Parathyroid adenoma (tissue), 2 donors: ENCODE data around the gene ZMIZ1.

Experiments used
- H2AFZ ChIP-seq: fragments of 300-600 bp; sonication (generic); one replicate; pipeline ENCODE4 v1.7.0; 2017; ENCODE audit warnings: antibody characterized with exemption, mild to moderate bottlenecking
- H3K27ac ChIP-seq: fragments of 300-600 bp; sonication (generic); one replicate; pipeline ENCODE4 v1.7.0; 2017
- H3K27me3 ChIP-seq: fragments of 300-600 bp; sonication (generic); one replicate; pipeline ENCODE4 v1.7.0; 2017; ENCODE audit warnings: low read length; ENCODE audit not compliant: control insufficient read depth, insufficient read depth
- H3K36me3 ChIP-seq: fragments of 300-600 bp; sonication (generic); one replicate; pipeline ENCODE4 v1.7.0; 2017; ENCODE audit warnings: low read length; ENCODE audit not compliant: control insufficient read depth, insufficient read depth
- H3K4me1 ChIP-seq: fragments of 300-600 bp; sonication (generic); one replicate; pipeline ENCODE4 v1.7.0; 2017; ENCODE audit warnings: control low read depth
- H3K4me2 ChIP-seq: fragments of 300-600 bp; sonication (generic); one replicate; pipeline ENCODE4 v1.7.0; 2017; ENCODE audit warnings: low read length
- H3K4me3 ChIP-seq: fragments of 300-600 bp; sonication (generic); one replicate; pipeline ENCODE4 v1.7.0; 2017; ENCODE audit warnings: low read depth, low read length
- H3K79me2 ChIP-seq: fragments of 300-600 bp; sonication (generic); one replicate; pipeline ENCODE4 v1.7.0; 2017; ENCODE audit warnings: control low read depth
- H3K9ac ChIP-seq: fragments of 300-600 bp; sonication (generic); one replicate; pipeline ENCODE4 v1.7.0; 2017; ENCODE audit warnings: mild to moderate bottlenecking
- H3K9me3 ChIP-seq: fragments of 300-600 bp; sonication (generic); one replicate; pipeline ENCODE4 v1.7.0; 2017; ENCODE audit warnings: low read length; ENCODE audit not compliant: control insufficient read depth
- TF ChIP-seq, protein P1 (sequence below): fragments of 300-600 bp; sonication (generic); IDR thresholded peaks from one replicate; pipeline ENCODE4 v1.7.0; 2017; ENCODE audit warnings: antibody characterized with exemption, mild to moderate bottlenecking
- donor health status: primary hyperparathyroidism.

Gene ZMIZ1

DNA sequence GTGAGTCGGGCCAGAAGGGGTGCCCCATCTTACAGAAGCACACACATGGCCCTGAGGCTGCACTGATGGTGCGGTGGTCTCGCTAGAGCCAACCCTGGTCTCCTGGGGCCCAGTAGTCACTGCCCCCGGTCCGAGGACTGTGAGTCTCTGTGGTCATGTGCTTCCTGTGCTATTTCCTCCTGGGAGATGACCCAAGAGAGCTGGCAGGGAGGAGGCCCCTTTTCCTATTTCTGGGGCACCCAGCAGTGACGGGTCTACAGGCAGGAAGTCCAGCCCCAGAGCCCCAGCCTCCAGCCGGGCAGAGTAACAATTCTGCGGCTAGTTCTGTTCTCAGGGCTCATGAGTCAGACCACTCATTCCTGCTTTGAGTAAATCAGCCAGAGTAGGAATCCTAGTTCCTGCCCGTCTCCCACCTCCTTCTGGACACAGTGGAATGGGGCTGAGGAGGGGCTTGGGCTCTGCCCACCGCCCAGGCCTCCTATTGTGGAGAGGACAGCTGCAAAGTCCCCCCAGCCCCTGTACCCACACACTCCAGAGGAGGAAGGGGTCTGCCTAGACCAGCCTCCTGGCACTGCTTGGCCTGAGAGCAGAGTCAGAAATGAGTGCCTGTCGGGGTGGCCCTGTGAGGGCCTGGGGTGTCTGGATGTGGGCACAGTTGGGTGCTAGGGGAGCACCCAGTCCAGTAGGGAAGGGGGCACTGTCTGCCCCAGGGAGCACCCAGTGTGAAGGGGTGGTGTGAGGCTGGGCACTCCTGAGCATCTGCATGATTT lies 198.0 kb downstream of the ZMIZ1 start:
- Histone ChIP-seq H3K4me1 (peaks cover 19% of the 10 kb centered on the region), H3K36me3 (no peaks in the 10 kb centered on the region), H3K4me3 (no peak overlapping the region), H3K27ac (peak overlapping the region; percentile 59), H2AFZ (no peak overlapping the region), H3K27me3 (no peaks in the 10 kb centered on the region), H3K79me2 (peaks cover 90% of the 10 kb centered on the region), H3K9me3 (no peaks in the 10 kb centered on the region), H3K9ac (no peak overlapping the region), H3K4me2 (no peak overlapping the region)
- TF ChIP-seq, protein P1, sequence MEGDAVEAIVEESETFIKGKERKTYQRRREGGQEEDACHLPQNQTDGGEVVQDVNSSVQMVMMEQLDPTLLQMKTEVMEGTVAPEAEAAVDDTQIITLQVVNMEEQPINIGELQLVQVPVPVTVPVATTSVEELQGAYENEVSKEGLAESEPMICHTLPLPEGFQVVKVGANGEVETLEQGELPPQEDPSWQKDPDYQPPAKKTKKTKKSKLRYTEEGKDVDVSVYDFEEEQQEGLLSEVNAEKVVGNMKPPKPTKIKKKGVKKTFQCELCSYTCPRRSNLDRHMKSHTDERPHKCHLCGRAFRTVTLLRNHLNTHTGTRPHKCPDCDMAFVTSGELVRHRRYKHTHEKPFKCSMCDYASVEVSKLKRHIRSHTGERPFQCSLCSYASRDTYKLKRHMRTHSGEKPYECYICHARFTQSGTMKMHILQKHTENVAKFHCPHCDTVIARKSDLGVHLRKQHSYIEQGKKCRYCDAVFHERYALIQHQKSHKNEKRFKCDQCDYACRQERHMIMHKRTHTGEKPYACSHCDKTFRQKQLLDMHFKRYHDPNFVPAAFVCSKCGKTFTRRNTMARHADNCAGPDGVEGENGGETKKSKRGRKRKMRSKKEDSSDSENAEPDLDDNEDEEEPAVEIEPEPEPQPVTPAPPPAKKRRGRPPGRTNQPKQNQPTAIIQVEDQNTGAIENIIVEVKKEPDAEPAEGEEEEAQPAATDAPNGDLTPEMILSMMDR = no peak

DNA sequence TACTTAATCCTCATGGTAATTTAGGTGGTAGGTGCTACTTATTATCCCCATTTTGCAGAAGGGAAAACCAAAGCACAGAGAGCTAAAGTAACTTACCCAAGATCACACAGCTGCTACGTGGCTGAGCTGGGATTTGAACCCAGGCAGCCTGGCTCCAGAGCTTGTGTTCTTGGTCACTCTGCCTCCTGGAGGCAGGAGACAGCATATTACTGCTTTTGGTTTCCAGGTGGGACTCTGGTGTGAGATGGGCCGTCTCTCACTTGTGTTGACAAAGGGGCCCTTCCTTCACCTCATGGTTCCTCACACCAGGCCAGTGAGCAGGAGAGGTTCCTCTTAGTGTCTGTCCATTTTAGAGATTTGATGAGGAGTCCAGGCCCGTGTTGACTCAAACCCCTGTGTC lies 198.7 kb downstream of the ZMIZ1 start:
- no peaks in the 10 kb centered on the region for H3K27me3 ChIP-seq
- H3K9me3 ChIP-seq = no peaks in the 10 kb centered on the region
- no peaks in the 10 kb centered on the region for H3K36me3 ChIP-seq
- H3K4me2 ChIP-seq = no peak overlapping the region
- peaks cover 19% of the 10 kb centered on the region for H3K4me1 ChIP-seq
- H3K9ac ChIP-seq = no peak overlapping the region
- TF ChIP-seq, protein P1 = no peak
- H3K27ac ChIP-seq = no peak overlapping the region
- no peak overlapping the region for H2AFZ ChIP-seq
- peaks cover 90% of the 10 kb centered on the region for H3K79me2 ChIP-seq
- no peak overlapping the region for H3K4me3 ChIP-seq

DNA sequence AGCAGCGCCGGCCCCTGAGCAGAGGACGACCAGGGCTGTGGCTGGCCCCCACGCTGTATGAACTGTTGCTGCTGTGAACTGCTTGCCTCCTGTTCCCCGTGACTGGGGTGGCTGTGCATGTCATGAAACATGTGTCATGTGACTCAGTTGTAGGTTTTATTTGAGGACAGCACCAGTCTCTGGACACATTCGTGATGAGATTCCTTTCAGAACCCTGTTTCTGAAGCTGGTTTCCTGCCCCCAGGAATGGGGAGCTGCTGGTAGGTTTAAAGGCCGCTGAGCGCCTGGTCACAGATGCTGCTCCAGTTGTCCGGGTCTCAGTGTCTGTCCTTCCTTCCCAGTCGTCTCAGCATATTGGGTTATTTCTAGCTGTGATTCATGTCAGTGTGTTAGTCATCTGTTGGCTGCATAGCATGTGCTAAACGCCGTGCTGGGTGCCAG lies 199.4 kb downstream of the ZMIZ1 start:
- Histone ChIP-seq H3K4me3 (no peak overlapping the region), H3K9me3 (no peaks in the 10 kb centered on the region), H3K79me2 (peaks cover 89% of the 10 kb centered on the region), H3K4me2 (no peak overlapping the region), H3K36me3 (no peaks in the 10 kb centered on the region), H3K27me3 (no peaks in the 10 kb centered on the region), H3K4me1 (peaks cover 19% of the 10 kb centered on the region), H3K9ac (no peak overlapping the region), H3K27ac (no peak overlapping the region), H2AFZ (no peak overlapping the region)
- TF ChIP-seq, protein P1 = no peak

DNA sequence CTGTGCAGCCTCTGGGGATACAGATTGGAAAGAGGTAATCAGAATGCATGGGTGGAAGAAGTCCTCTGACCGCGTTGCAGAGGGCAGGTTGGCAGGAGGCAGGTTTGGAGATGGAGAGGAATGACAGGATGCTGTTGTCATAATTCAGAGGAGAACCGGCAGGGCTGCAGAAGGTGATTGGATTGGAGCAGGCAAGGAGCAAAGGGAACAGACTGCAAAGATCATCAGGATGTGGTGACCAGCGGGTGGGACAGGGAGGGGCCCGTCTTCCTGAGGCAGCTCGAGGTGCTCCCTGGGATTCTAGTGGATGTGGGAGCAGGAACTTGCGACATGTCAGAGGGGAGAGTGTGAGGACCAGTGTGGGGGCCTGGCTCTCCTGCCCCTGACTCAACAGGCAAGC lies 200.0 kb downstream of the ZMIZ1 start:
- H3K4me3 ChIP-seq = no peak overlapping the region
- peaks cover 87% of the 10 kb centered on the region for H3K79me2 ChIP-seq
- H3K36me3 ChIP-seq = no peaks in the 10 kb centered on the region
- H3K9me3 ChIP-seq = no peaks in the 10 kb centered on the region
- no peaks in the 10 kb centered on the region for H3K27me3 ChIP-seq
- H3K4me1 ChIP-seq = peaks cover 16% of the 10 kb centered on the region
- no peak overlapping the region for H2AFZ ChIP-seq
- H3K4me2 ChIP-seq = no peak overlapping the region
- no peak overlapping the region for H3K9ac ChIP-seq
- TF ChIP-seq, protein P1 = no peak
- H3K27ac ChIP-seq = no peak overlapping the region

DNA sequence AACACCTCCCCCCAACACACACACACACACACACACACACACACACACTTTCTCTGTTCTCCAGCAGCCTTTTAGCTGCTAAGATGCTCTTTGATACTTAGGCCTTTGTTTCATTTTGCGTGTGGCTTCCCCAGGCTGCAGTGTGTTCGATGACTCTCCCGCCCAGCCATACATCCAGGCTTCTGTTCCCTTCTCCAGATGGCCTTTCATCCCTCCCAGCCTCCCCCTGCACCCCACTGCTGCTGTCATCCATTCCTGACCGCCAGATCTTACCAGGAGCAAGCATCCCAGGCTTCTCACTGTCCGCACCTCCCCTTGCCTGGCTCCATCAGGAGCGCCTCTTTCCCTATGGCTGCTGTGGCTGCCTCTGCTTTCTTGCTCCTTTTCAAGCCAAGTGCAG lies 200.7 kb downstream of the ZMIZ1 start:
- H3K9ac ChIP-seq = no peak overlapping the region

More for the DNA sequence above, 200.7 kb downstream of the ZMIZ1 start:
- no peaks in the 10 kb centered on the region for H3K36me3 ChIP-seq
- H3K27ac ChIP-seq = no peak overlapping the region
- H3K79me2 ChIP-seq = peaks cover 84% of the 10 kb centered on the region
- H3K4me3 ChIP-seq = no peak overlapping the region
- no peak overlapping the region for H3K4me2 ChIP-seq
- no peaks in the 10 kb centered on the region for H3K27me3 ChIP-seq
- H3K9me3 ChIP-seq = no peaks in the 10 kb centered on the region
- H3K4me1 ChIP-seq = peaks cover 17% of the 10 kb centered on the region
- TF ChIP-seq, protein P1 = no peak
- no peak overlapping the region for H2AFZ ChIP-seq
